RWPE1 (cell line): ENCODE results near the gene CFAP61.
"Not testable (repeated sequence)": the region's sequence is repeated elsewhere in the genome, so short reads cannot be mapped to it uniquely, and the experiment has no call there.

ENCODE experiments used
- CTCF ChIA-PET: fragments of 350-600 bp; sonication (Branson Sonifier 250); formaldehyde crosslinking; extraction: SDS; loops from one replicate; lab custom pipeline; 2021; lab: Yijun Ruan, JAX
- POLR2A ChIA-PET: fragments of 400-600 bp; formaldehyde crosslinking; extraction: SDS; loops from one replicate; lab custom pipeline; 2020; ENCODE audit warnings: antibody characterized with exemption; ENCODE audit not compliant: low non-redundant PET; lab: Yijun Ruan, JAX
- DNase-seq: peaks from one replicate; pipeline ENCODE4 v3.0.0; 2012; ENCODE audit warnings: low spot score
- H3K27ac ChIP-seq: fragments of 450-650 bp; 2 replicates; pipeline ENCODE4 v1.5.1; 2017
- TF ChIP-seq, protein P1 (sequence below): fragments of 450-650 bp; conservative IDR thresholded peaks from 2 replicates; pipeline ENCODE4 v1.5.1; 2017; ENCODE audit warnings: low read depth, mild to moderate bottlenecking

The CFAP61 gene, protein sequence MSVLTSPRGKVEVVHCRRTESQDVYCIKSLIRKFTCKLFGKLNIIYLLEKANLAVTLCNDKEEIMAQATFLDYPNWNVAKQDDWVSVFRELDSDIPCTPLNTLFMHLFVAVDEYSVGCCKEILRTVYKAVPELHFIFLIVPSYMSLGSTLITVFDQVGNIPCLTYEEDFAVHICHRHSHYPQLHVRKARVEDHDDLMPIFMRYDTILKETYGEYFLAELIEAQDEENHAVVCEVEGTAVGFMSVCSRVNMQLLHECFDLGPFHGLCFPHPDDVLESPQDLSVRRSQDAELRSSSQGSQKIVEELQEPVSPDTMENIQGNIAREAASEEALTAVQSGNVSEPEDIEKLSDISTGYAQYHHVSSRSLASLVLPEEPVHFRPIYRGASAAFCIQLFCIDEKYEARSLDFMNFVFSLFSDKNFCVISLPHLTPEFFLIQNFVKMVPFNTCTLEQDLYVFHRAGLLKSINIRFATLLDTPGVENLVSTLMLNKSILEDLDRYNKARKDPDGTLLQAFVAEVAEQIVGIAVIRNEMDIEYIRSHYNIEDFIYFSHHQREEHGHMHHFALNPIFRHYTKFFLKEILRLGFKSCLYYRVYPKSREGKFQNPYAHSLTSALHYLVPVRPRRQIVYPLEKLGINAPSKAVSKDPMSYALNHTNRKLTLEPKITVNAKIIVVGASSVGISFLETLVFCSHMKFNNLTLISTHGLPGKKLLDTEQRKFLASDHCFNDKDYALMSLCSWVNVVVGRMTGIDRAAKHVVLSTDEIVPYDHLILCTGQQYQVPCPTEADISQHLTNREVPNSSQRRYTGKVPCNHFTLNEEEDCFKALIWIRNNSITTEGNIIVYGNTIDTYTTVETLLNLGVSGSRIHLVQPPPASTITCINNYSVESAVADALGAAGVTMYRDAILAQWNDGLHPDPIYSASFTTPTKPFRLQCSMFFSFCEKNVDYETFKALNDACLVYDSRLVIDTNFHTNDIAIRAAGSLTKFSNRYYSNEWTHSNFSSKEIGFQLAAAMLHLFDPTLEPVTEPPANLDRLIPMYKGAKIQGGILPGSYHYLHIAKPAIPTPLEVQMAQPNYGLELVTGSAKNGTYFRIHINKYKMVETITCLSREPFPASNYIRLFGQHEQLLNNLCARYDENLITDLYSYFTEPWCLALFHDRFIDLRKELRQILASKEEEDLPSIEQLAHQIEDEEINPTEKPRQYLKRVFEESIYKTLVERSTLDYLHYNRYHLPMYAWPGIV

DNA sequence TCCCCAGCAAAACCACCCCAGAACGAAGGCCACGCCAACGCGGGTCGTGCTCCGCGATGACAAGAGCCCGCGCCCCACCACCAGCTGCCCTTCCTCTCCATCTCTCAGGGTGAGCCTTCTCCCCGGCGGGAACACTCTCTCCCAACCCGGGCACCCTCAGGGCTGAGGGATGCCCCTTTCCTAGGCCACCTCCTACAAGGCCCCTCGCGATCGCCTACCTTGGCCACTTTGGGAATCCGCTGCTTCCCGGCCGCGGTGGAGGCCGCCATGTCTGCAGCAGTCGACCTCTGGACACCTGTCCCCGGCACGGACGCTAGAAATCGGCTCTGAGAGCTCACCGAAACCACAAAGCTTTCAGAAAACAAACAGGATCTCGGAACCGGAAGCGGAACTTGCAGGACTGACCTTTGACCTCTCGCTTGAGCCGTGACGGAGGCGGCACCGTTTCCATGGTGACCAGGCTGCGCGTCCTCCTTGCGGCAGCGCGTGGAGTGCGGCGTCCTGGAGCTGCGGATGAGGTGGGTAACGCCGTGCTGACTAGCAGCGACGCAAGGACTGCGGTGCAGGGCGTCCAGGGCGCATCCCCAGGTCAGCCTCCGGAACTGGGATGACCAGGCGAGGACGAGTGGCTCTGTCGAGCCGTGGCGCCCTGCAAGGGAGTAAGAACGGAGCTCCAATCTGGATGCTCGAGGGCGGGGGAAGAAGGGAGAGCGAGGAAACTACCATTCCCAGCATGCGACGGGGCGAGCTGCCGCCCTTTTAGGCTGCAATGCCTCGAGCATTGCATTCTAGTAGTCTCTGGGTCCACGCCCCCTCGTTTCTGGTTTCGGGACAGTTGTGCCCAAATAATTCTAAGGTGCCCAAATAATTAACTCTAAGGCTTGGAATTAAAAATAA is at the start of gene CFAP61, which contains the start of gene CRNKL1:
Gene CFAP61, plus strand, starts transcription at position 459 of the 897 bp plus-strand sequence. CDS start 4,122 bp downstream, outside the sequence.
Gene CRNKL1, minus strand, starts transcription at position 393 of the 897 bp plus-strand sequence. Its CDS starts 124 bp downstream, at position 269.
- peak within 1 kb of the TSS; percentile 83 for H3K27ac ChIP-seq
- peak; percentile 98 for DNase-seq
- ChIA-PET CTCF (interaction anchor here (0.5 to 1.1 kb wide), 5 partner anchors 12 to 280 kb away, joined by 3 to 7 read pairs (median 4); no protein-coding TSS in a partner anchor), POLR2A (no interaction called here)
- TF ChIP-seq, protein P1, sequence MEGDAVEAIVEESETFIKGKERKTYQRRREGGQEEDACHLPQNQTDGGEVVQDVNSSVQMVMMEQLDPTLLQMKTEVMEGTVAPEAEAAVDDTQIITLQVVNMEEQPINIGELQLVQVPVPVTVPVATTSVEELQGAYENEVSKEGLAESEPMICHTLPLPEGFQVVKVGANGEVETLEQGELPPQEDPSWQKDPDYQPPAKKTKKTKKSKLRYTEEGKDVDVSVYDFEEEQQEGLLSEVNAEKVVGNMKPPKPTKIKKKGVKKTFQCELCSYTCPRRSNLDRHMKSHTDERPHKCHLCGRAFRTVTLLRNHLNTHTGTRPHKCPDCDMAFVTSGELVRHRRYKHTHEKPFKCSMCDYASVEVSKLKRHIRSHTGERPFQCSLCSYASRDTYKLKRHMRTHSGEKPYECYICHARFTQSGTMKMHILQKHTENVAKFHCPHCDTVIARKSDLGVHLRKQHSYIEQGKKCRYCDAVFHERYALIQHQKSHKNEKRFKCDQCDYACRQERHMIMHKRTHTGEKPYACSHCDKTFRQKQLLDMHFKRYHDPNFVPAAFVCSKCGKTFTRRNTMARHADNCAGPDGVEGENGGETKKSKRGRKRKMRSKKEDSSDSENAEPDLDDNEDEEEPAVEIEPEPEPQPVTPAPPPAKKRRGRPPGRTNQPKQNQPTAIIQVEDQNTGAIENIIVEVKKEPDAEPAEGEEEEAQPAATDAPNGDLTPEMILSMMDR, result no peak

DNA sequence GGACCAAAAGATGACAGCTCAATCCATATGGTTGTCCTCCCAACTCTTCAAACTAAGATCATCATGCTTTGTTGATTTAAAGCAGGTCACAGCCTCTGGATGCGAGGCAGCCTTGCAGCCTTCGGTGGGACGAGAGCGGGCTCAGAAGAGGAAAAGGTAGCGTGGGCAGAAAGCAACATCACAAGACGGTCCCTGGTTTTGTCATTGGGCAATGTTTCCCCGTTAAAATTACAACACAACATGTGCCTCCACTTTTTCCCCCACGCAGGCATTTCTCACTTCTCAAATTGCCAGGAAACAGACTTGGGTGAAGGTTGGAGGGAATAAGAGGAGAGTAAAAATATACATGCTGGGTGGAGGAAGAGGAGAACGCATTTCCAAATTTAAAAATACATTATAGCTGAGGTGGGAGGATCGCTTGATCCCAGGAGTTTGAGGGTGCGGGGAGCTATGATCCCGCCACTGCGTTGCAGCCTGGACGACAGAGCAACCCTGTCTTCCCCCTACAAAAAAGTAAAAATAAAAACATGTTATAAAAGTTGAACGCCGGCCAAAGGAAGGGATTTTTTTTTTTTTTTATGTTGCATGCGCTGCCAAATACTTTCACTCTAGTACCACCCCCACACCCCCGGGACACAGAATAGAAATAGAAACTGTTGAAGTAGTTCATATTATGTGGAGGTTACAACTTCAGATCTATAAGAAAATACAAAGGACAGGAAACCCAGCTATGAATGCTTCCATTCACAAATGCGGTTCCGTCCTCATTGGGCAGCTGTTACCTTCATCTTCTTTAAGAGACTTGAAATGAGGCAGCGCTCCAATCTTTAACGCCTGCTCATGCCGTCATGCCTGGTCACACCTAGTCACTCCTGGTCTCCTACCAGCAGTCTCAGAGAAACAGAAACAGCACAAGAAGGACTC is 49.0 kb upstream of the CFAP61 start:
- ChIA-PET POLR2A (no interaction called here), CTCF (interaction anchor here (1.2 kb wide), 1 partner anchor 14 kb away, joined by 4 read pairs; the partner anchor contains the start of gene NAA20)
- peak overlapping the region; percentile 48 for H3K27ac ChIP-seq
- TF ChIP-seq, protein P1, result no peak
- DNase-seq, result no peak

DNA sequence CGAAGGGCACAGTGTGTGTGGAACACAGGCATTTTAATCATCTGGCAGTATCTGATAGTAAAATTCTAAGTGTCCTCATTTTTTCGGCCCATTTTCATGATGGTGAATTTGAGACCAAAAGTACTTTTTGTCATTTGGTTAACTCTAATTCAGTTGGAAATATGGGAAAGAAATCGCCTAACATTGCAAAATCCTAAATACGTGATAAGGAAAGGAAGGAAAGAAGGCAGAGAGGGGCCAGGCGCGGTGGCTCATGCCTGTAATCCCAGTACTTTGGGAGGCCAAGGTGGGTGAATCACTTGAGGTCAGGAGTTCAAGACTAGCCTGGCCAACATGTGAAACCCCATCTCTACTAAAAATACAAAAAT is 48.4 kb upstream of the CFAP61 start:
- DNase-seq, CTCF ChIA-PET, POLR2A ChIA-PET: not testable (repeated sequence)
- peak overlapping the region; percentile 48 for H3K27ac ChIP-seq

DNA sequence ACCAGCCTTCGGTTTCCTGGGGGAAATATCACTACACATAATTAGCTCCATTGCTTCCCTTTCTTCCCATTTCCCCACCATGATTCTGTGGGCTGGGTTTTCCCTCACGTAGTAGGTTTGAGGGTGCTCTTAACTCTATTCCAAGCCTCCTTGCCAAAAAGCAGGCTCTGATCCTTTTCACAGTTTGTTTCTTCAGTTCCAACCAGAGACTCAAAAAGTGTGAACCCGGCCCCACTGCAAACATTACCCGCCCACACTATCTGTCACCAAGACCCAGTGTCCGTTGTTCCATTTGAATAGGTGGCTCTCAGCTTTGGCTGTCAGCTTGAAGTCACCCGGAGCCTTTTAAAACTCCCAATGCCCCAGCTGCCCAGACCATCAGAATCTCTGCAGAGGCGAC is 47.0 kb upstream of the CFAP61 start:
- CTCF ChIA-PET, result no interaction called here
- POLR2A ChIA-PET, result no interaction called here
- DNase-seq, result no peak
- H3K27ac ChIP-seq, result peak overlapping the region; percentile 56
- TF ChIP-seq, protein P1, result no peak

DNA sequence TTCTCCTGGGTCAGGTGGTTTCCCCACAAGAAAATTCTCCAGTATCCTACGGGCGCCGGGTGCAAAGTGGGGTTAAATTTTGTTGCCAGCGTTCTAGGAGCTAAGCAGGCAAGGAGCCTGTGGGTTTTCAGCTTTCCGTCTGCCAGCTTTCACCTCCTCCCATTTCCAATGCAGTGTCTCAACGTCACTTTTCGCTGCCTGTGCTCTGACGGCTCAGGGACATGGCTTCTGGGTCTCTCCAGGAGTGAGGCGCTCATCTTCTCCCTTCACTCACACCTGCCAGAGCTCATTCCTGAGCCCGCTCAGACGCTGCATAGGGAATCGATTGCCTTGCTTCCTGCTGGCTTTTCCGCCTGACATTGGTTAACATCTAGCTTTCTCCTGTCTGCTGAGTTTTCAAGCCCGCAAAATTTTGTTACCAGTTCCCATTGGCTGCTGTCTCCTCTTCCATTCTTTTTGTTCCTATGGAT is 42.5 kb upstream of the CFAP61 start:
- ChIA-PET POLR2A (no interaction called here), CTCF (no interaction called here)
- TF ChIP-seq, protein P1, result no peak
- DNase-seq, result no peak
- H3K27ac ChIP-seq, result no peak overlapping the region; the same call in 1 of the 2 replicates
